Stomach (tissue), 9 donors: ENCODE results near the gene RS1. TPM values are rescaled to one million over a fixed set of nuclear protein-coding genes. Genes with fewer than 3 reads are reported as not detected.

Experiments used
- DNase-seq, 2 donors: peaks; one replicate each; pipeline versions ENCODE4 v3.0.0 to v3.0.0-alpha.2; 2013 to 2019
- H3K27ac ChIP-seq, 5 donors: fragments of 200-600 bp in 4 of 5; sonication (generic) in 4 of 5; one replicate each; pipeline ENCODE4 v1.5.1; 2013 to 2019; ENCODE audit warnings: mild to moderate bottlenecking in 1 of 5, moderate library complexity in 1 of 5
- H3K27me3 ChIP-seq, 3 donors: fragments of 200-600 bp; sonication (generic); one replicate each; pipeline ENCODE4 v1.5.1; 2017 to 2019; ENCODE audit warnings: mixed run types in 1 of 3
- H3K36me3 ChIP-seq, 4 donors: fragments of 200-600 bp; sonication (generic); 1 replicate in 3 of 4; 2 replicates in 1 of 4; pipeline ENCODE4 v1.5.1; 2016 to 2019
- H3K4me1 ChIP-seq, 4 donors: fragments of 200-600 bp; sonication (generic); one replicate each; pipeline ENCODE4 v1.5.1; 2016 to 2019
- H3K4me3 ChIP-seq, 4 donors: fragments of 200-600 bp; sonication (generic) in 3 of 4; one replicate each; pipeline ENCODE4 v1.5.1; 2016 to 2019; ENCODE audit warnings: mild to moderate bottlenecking in 1 of 4
- H3K9me3 ChIP-seq, 4 donors: fragments of 200-600 bp; sonication (generic); one replicate each; pipeline ENCODE4 v1.5.1; 2016 to 2019
- CTCF ChIP-seq, 7 experiments: fragments of 450-650 bp in 4 of 7; fragments of 200-600 bp in 3 of 7; sonication (generic) in 3 of 7; IDR thresholded peaks; one replicate each; pipeline ENCODE4 v1.5.1; 2016 to 2019; ENCODE audit warnings: antibody characterized with exemption in 7 of 7, control low read depth in 2 of 7, mild to moderate bottlenecking in 1 of 7
- EP300 ChIP-seq: sonication (generic); formaldehyde crosslinking; IDR thresholded peaks from one replicate; pipeline ENCODE4 v1.6.1; 2017; ENCODE audit warnings: antibody characterized with exemption
- POLR2A ChIP-seq, 4 donors: fragments of 450-650 bp; IDR thresholded peaks; one replicate each; pipeline ENCODE4 v1.6.1; 2016; ENCODE audit warnings: antibody characterized with exemption in 4 of 4, control low read depth in 2 of 4, mild to moderate bottlenecking in 1 of 4, moderate library complexity in 1 of 4
- POLR2AphosphoS5 ChIP-seq, 3 donors: sonication (generic); formaldehyde crosslinking; IDR thresholded peaks; one replicate each; pipeline ENCODE4 v1.6.1; 2016; ENCODE audit warnings: antibody characterized with exemption in 3 of 3
- WGBS, 5 donors: extraction: QIAGEN DNeasy Blood & Tissue Kit in 3 of 5; methylation state at CpG; one replicate each; pipeline versions ENCODE4 v1.1.5 to v1.1.7; 2013 to 2018; 5-methylcytosine and 5-hydroxymethylcytosine counted together
- intact Hi-C: fragments of 100-400 bp; cut with DNase I; formaldehyde crosslinking; loops from one replicate; pipeline ENCODE4 v1.15.1; 2023; ENCODE audit warnings: low total_unique reads
- polyA plus RNA-seq, 3 donors: library from polyadenylated mRNA; stranded (reverse); fragments of 200-250 nt; gene quantifications; one replicate each; pipeline ENCODE4 v1.2.3, GENCODE V29; 2013
- total RNA-seq, 5 donors: library from RNA; depleted of rRNA; stranded (reverse); fragments of >200 nt; gene quantifications; one replicate each; pipeline versions ENCODE4 v1.1.0 to v1.2.3, GENCODE V29; 2014 to 2016
- donor health status: healthy with polysubstance abuse.
- donor health status: Bipolar disorder and iron deficiency.
- donor health status: healthy.

Gene RS1
- total and polyA plus RNA-seq, 8 donors, result not detected

DNA sequence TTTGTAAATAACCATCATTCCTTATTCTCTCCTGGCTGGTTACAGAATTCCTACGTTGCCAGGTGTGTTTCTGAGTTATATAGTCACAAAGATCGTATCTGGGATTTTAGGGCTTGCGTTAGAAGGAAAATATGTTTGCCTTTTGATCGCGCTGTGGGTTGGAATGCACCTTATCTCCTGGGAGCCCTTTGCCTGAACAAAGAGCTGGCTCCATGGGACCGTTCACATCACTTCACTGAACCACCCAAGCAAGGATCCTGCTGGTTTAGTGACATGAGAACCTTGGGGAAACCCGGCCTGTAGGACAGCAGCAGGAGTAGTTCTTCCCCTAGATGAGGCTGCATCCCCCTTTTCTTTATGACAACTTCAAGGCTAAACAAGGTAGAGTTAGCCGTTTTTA is 51.6 kb downstream of the RS1 start:
- Histone ChIP-seq H3K4me3 (no peak overlapping the region), H3K9me3 (no peaks in the 10 kb centered on the region), H3K4me1 (peaks cover 0 to 18% (median 7%) of the 10 kb centered on the region in 4 donors), H3K36me3 (peaks cover 0 to 3% (median 0%) of the 10 kb centered on the region in 4 donors), H3K27ac (peak overlapping the region; percentile 34 to 66 (median 54)), H3K27me3 (no peaks in the 10 kb centered on the region)
- intact Hi-C loops, result no loop called here
- WGBS, 5 donors, result 29 to 55% (median 38%) methylated on average over 7 to 8 of the region's 8 CpGs
- peak; percentile 52 to 58 for DNase-seq
- peak in 2 of 3 donors; percentile 15 to 52 for TF ChIP-seq POLR2AphosphoS5 (IDR thresholded peaks at IDR 0.05)
- no peak for TF ChIP-seq POLR2A (IDR thresholded peaks at IDR 0.05)
- no peak for TF ChIP-seq CTCF (IDR thresholded peaks at IDR 0.05)
- TF ChIP-seq EP300, result no peak

DNA sequence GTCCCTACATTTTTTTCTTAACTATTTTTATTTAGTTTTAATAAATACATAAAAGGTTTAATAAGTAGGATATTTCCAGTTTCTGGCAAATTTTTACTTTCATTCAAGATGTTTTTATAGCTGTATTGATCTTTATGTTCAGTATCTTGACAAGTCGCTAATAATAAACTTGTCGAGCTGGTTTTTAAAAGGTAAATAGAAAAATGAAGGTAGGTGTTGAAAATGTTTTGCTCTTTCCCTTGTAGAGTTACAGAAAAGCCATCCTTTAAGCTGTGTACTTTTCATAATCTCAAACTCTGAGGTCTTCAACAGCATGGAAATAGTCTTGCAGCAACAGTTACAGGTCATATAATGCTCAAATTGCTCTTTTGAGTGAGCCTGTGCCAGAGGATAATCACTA is 52.6 kb downstream of the RS1 start:
- Histone ChIP-seq H3K36me3 (no peaks in the 10 kb centered on the region), H3K9me3 (no peaks in the 10 kb centered on the region), H3K27ac (peak overlapping the region; percentile 14 to 66 (median 51)), H3K4me1 (peaks cover 0 to 10% (median 7%) of the 10 kb centered on the region in 4 donors), H3K4me3 (no peak overlapping the region), H3K27me3 (no peaks in the 10 kb centered on the region)
- intact Hi-C loops, result no loop called here
- peak in 1 of 2 donors; percentile 19 for DNase-seq
- TF ChIP-seq CTCF (IDR thresholded peaks at IDR 0.05), result no peak
- WGBS, 5 donors, result 25 to 61% (median 46%) methylated on average over 2 of the region's 2 CpGs

DNA sequence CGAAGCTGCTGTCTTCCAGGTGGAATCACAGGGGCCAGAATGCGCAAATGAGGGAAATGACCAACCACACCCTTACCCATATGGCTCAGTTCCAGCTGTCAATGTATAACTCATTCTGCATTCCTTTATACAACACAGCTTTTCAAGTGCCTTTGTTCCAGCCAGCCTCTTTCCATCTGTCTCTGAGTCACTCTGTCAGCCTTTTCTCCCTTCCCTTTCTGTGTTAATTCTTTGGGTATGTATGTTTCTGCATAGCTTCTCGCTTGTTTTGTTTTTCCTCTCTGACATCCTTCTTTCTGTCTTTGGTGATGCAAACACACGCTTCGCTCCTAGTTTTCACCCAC is 54.5 kb downstream of the RS1 start:
- Histone ChIP-seq H3K4me3 (no peak overlapping the region), H3K36me3 (no peaks in the 10 kb centered on the region), H3K27ac (peak overlapping the region; percentile 3 to 60 (median 49)), H3K9me3 (no peaks in the 10 kb centered on the region), H3K4me1 (peaks cover 0 to 10% (median 5%) of the 10 kb centered on the region in 4 donors), H3K27me3 (no peaks in the 10 kb centered on the region)
- intact Hi-C loops, result no loop called here
- no peak for TF ChIP-seq EP300
- no peak for TF ChIP-seq POLR2AphosphoS5 (IDR thresholded peaks at IDR 0.05)
- no peak for TF ChIP-seq CTCF (IDR thresholded peaks at IDR 0.05)
- no peak for TF ChIP-seq POLR2A (IDR thresholded peaks at IDR 0.05)
- peak in 1 of 2 donors; percentile 85 for DNase-seq
- WGBS, 5 donors, result 43 to 70% (median 55%) methylated on average over 5 of the region's 5 CpGs

- TF ChIP-seq CTCF (IDR thresholded peaks at IDR 0.05), result no peak
- no peak for TF ChIP-seq POLR2A (IDR thresholded peaks at IDR 0.05)
- no peak for TF ChIP-seq EP300
- TF ChIP-seq POLR2AphosphoS5 (IDR thresholded peaks at IDR 0.05), result no peak
Measured at GRCh38 chrX:18616688-18617406, 55.1 kb downstream of the RS1 start.

More at GRCh38 chrX:18616688-18617406, 55.1 kb downstream of the RS1 start:
- intact Hi-C loops, result no loop called here
- Histone ChIP-seq H3K27me3 (no peaks in the 10 kb centered on the region), H3K9me3 (no peaks in the 10 kb centered on the region), H3K4me3 (no peak overlapping the region), H3K27ac (peak overlapping the region; percentile 3 to 60 (median 35)), H3K4me1 (peaks cover 0 to 10% (median 5%) of the 10 kb centered on the region in 4 donors), H3K36me3 (no peaks in the 10 kb centered on the region)
- DNase-seq, result peak in 1 of 2 donors; percentile 13
- WGBS, 5 donors, result 57 to 80% (median 67%) methylated on average over 6 to 8 of the region's 8 CpGs
